GM12872 (cell line): ENCODE results near the gene SYMPK.
A peak's percentile ranks its signal among the peaks of the same experiment; 100 is the strongest.

Source experiments
- CTCF ChIP-seq: IDR thresholded peaks from 3 replicates; pipeline ENCODE4 v1.5.1; 2011; ENCODE audit warnings: low read depth, mild to moderate bottlenecking, low read length, moderate library complexity; ENCODE audit not compliant: insufficient read depth

SYMPK gene

GRCh38 chr19:45782162-45782691 lies 80.7 kb downstream of the SYMPK start, which contains the start of gene DMPK:
DMPK (minus strand) TSS chr19:45782490; CDS start chr19:45782352, 138 bp downstream.
- no peak for TF ChIP-seq CTCF

DNA sequence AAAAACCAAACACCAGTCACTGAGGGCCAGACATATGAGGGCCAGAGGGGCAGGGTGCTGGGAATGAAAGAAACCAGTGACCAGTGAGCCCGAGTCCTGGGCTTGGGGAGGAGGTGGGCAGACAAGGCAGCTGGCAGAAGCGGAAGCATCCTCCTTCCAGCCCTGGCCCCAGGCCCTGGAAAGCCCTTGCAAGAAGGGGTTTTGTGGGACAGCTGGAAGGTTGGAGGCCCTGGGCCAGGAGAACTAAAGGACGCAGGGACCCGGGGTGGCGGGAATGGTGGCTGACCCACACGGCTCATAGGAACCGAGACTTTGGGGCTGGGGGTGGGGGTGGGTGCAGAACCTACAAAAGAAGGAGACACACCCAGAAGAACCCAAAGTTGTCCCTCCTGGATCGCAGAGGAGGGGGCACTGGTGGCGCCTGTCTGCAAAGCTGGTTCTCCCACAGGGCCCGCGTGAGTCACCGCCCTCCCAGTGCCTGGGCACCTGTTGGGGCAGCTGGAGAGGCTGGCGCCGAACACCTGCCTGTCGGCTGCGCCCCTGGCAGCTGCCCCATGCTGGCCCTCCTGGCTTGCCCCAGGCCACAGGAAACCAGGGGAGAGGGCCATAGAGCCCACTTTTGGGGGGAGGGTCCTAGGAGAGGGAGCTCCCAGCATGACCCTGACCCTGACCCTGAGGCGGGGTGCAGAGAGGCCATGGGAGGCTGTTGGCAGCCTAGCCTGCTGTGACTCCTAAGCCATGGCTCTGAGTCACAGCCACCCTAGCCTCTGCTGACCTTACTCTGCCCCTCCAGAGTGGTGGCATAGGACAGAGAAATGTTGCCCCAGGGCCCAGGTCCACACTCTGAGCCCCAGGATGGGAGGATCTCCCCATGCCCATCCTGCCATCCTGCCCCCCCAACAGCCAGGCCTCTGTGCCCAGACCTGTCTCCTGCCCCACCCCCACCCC lies 81.5 kb downstream of the SYMPK start:
- TF ChIP-seq CTCF, result no peak

DNA sequence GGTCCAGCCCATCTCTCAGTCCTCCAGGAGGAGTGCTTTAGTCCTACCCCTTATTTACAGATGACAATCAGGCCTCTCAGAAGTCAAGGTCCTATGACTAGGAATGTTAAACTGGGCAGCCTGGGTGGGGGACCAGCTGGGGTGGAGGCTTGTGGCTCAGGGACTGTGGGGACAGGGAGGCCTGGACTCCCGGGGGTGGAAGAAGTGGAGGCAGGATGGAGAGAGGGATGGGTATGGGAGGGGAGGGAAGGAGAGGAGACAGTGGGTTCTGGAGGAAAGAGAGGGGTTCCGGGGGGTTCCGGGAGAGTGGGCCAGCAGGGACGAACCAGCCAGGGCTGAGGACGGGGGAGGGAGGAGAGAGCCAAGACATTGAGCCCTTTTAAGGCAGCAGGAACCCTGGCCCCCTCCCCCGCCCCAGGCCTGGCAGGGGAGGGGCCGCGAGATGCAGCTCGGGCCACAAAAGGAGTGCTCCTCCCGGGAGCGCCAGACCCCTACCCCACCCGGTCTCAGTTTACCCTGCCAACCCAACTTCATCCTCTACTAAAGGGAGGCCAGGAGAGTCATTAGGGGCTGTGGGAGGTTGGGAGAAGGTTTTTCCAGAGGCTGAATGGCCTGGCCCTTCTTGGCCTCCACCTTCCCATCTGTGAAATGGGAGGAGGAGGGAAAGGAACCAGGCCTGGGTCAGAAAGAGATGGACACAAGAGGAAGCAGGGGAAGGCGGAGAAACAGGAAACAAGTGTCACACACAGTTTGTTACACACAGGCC lies 82.3 kb downstream of the SYMPK start:
- no peak for TF ChIP-seq CTCF

- no peak for TF ChIP-seq CTCF
Observed at GRCh38 chr19:45780146-45780447, 82.8 kb downstream of the SYMPK start.

DNA sequence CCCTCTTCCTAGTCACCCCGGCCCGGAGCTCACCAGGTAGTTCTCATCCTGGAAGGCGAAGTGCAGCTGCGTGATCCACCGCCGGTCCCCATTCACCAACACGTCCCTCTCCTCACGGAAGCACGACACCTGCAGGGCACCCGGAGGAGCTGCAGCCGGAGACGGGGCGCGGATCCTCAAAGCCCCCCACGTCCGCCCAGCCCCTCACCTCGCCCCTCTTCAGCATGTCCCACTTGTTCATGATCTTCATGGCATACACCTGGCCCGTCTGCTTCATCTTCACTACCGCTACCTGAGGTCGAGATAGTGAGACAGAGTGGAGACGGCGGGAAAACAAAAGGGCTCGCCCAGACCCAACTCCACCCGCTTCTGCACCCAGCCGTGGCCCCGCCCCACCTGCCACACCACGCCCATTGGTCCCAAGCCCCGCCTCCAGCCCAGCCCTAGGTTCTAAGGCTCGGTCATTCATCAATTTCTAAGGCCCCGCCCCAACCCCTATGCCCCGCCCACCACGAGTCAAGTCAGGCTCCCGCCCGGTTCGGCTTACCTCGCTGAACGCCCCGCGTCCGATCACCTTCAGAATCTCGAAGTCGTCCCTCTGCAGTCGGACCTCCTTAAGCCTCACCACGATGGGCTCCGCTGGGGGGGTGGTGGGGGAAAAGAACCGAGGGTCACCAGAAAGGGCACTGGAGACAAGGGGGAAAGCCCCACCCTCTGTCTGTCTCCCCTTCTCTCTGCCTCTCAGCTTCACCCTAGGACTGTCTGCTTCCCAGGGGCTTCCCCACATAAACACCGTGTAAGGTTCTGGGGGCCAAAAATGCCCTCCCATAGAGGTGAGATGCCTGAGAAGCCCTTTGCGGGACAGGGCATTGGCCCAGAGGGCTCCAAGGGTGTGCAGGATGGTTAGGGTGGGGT lies 83.5 kb downstream of the SYMPK start:
- TF ChIP-seq CTCF, result peak; percentile 82

- TF ChIP-seq CTCF, result no peak
Observed at GRCh38 chr19:45778010-45778661, 84.8 kb downstream of the SYMPK start.
